Breast epithelium (tissue), 4 donors: ENCODE results near the gene CZIB. TPM values are rescaled to one million over a fixed set of nuclear protein-coding genes. Genes with fewer than 3 reads are reported as not detected.

Source experiments
- DNase-seq, 2 donors: peaks; one replicate each; pipeline ENCODE4 v3.0.0-alpha.2; 2019; ENCODE audit warnings: low spot score in 2 of 2
- H3K27ac ChIP-seq, 2 donors: fragments of 200-600 bp; sonication (generic) in 1 of 2; one replicate each; pipeline ENCODE4 v1.5.1; 2016 to 2019; ENCODE audit warnings: mild to moderate bottlenecking in 1 of 2
- H3K27me3 ChIP-seq, 2 donors: fragments of 200-600 bp; sonication (generic) in 1 of 2; one replicate each; pipeline versions ENCODE4 v1.5.1 to v1.6.0; 2017 to 2019; ENCODE audit warnings: control low read depth in 1 of 2, mild to moderate bottlenecking in 1 of 2
- H3K36me3 ChIP-seq: fragments of 200-600 bp; one replicate; pipeline ENCODE4 v1.5.1; 2019
- H3K4me1 ChIP-seq, 2 donors: fragments of 200-600 bp; sonication (generic); one replicate each; pipeline ENCODE4 v1.5.1; 2016 to 2019; ENCODE audit warnings: control low read depth in 1 of 2
- H3K4me3 ChIP-seq, 3 donors: fragments of 200-600 bp; sonication (generic); 1 replicate in 2 of 3; 2 replicates in 1 of 3; pipeline ENCODE4 v1.5.1; 2016 to 2019; ENCODE audit warnings: mild to moderate bottlenecking in 3 of 3, moderate library complexity in 2 of 3
- H3K9me3 ChIP-seq, 2 donors: fragments of 200-600 bp; sonication (generic) in 1 of 2; one replicate each; pipeline ENCODE4 v1.5.1; 2016 to 2019; ENCODE audit warnings: control low read depth in 1 of 2
- POLR2A ChIP-seq: fragments of 450-650 bp; IDR thresholded peaks from one replicate; pipeline ENCODE4 v1.6.1; 2016; ENCODE audit warnings: antibody characterized with exemption, mild to moderate bottlenecking, moderate library complexity
- POLR2AphosphoS5 ChIP-seq, 3 donors: sonication (generic); formaldehyde crosslinking; IDR thresholded peaks; one replicate each; pipeline ENCODE4 v1.6.1; 2017; ENCODE audit warnings: antibody characterized with exemption in 3 of 3
- intact Hi-C: fragments of 100-400 bp; cut with DNase I; formaldehyde crosslinking; loops from one replicate; pipeline ENCODE4 v1.15.1; 2023; ENCODE audit warnings: low total_unique reads
- total RNA-seq, 3 donors: library from RNA; depleted of rRNA; stranded (reverse); fragments of >200 nt; gene quantifications; one replicate each; pipeline ENCODE4 v1.1.0, GENCODE V29; 2016
- TF ChIP-seq, protein P1 (sequence below), 3 donors: fragments of 450-650 bp; IDR thresholded peaks; one replicate each; pipeline ENCODE4 v1.5.1; 2016 to 2017; ENCODE audit warnings: antibody characterized with exemption in 3 of 3, mild to moderate bottlenecking in 3 of 3, moderate library complexity in 3 of 3

CZIB gene
- total RNA-seq, 3 donors from 2014 or later, result 60.6 to 69.8 (median 61.3) TPM

DNA sequence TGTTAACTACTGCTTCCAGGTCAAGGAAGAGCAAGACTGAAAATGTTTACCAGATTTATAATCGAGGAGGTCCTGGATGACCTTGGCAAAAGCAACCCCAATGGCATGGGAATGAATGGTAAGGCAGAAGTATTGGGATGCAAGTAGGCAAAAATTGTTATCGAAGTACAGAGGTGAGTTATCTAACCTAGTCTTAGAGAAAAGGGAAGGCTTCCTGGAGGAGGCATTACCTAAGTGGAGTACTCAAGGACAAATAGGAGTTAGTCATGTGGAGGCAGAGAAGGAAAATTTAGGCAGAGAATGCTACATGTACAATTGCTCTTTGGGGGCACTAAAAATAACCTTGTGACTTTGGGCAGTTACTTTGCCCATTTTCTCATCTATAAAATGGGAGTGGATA lies 21.4 kb upstream of the CZIB start:
- no peak for TF ChIP-seq POLR2A
- no peak for TF ChIP-seq POLR2AphosphoS5 (IDR thresholded peaks at IDR 0.05)
- TF ChIP-seq, protein P1, sequence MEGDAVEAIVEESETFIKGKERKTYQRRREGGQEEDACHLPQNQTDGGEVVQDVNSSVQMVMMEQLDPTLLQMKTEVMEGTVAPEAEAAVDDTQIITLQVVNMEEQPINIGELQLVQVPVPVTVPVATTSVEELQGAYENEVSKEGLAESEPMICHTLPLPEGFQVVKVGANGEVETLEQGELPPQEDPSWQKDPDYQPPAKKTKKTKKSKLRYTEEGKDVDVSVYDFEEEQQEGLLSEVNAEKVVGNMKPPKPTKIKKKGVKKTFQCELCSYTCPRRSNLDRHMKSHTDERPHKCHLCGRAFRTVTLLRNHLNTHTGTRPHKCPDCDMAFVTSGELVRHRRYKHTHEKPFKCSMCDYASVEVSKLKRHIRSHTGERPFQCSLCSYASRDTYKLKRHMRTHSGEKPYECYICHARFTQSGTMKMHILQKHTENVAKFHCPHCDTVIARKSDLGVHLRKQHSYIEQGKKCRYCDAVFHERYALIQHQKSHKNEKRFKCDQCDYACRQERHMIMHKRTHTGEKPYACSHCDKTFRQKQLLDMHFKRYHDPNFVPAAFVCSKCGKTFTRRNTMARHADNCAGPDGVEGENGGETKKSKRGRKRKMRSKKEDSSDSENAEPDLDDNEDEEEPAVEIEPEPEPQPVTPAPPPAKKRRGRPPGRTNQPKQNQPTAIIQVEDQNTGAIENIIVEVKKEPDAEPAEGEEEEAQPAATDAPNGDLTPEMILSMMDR (IDR thresholded peaks at IDR 0.05), result no peak
- H3K27me3 ChIP-seq, result no peaks in the 10 kb centered on the region
- intact Hi-C loops, result no loop called here

DNA sequence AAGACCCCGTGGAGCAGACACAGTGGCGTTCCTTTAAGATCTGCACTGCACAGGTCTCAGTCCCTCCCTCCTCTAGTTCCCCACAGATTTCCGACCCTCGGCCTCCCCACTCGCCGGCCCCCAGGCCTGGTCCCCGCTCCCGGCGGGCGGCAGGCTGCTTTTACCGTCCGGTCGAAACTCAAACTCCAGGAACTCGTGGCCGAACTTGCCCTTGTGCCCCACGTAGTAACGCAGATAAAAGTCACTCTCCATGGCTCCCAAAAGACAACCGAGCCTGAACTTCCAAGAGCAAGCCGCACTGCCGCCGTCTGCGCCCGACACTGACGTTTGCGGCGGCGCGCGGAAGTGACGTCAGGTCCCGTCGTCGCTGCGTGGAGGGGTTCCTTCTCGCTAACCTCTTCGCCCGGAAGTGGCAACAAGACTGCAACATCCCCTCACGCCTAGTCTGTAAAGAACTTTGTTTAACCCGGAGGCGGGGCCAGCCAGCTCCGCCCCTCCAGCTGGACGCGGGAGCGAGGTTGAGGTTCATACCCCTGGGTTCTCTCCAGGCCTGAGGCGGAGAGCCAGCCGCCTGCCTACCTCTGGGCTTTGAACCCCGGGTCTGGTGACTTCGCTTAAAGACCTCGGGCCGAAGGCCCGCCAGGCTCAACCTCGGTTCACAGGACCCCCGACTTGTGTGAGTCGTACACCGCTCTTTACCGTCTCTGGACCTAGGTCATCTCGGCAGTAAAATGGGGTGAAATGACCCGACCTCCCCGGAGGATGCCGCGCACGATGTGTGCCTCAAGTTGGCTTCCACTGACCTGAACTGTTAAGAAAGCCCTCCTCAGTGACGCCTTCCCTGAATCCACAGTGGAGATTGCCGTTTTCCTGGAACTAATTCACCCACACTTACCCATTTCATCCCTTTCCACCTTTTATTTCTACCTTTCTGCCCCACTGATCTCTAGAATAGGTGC lies 18.0 kb upstream of the CZIB start, which contains the start of gene MAGOH:
Gene MAGOH (minus strand): TSS at position 322 of the 959 bp plus-strand sequence. CDS start 70 bp downstream, at position 252.
- peak within 1 kb of the TSS; percentile 89 to 93 for H3K27ac ChIP-seq
- no peaks in the 10 kb centered on the region for H3K9me3 ChIP-seq
- TF ChIP-seq, protein P1 (IDR thresholded peaks at IDR 0.05), result no peak
- TF ChIP-seq POLR2AphosphoS5 (IDR thresholded peaks at IDR 0.05), result peak; percentile 94 to 99 (median 96)
- TF ChIP-seq POLR2A, result peak; percentile 66
- H3K27me3 ChIP-seq, result no peaks in the 10 kb centered on the region
- H3K36me3 ChIP-seq, result peaks cover 9% of the 10 kb centered on the region
- intact Hi-C loops, result no loop called here
- DNase-seq, result peak; percentile 90 to 91
- H3K4me1 ChIP-seq, result no peaks in the 10 kb centered on the region
- H3K4me3 ChIP-seq, result peak within 1 kb of the TSS; percentile 92 to 99 (median 98)

More for the DNA sequence above, 21.4 kb upstream of the CZIB start:
- no peak for DNase-seq
- H3K4me3 ChIP-seq, result no peak overlapping the region
- no peaks in the 10 kb centered on the region for H3K9me3 ChIP-seq
- H3K4me1 ChIP-seq, result no peaks in the 10 kb centered on the region
- H3K36me3 ChIP-seq, result no peaks in the 10 kb centered on the region
- H3K27ac ChIP-seq, result no peak overlapping the region

GRCh38 chr1:53237638-53238037 lies 17.2 kb upstream of the CZIB start:
- TF ChIP-seq, protein P1 (IDR thresholded peaks at IDR 0.05), result no peak
- TF ChIP-seq POLR2A, result no peak
- Histone ChIP-seq H3K4me3 (peak overlapping the region; percentile 92 to 99 (median 98)), H3K4me1 (no peaks in the 10 kb centered on the region), H3K9me3 (no peaks in the 10 kb centered on the region), H3K27me3 (no peaks in the 10 kb centered on the region), H3K36me3 (peaks cover 9% of the 10 kb centered on the region), H3K27ac (peak overlapping the region; percentile 89 to 93)
- intact Hi-C loops, result no loop called here
- DNase-seq, result no peak

- H3K36me3 ChIP-seq, result no peaks in the 10 kb centered on the region
- TF ChIP-seq, protein P1 (IDR thresholded peaks at IDR 0.05), result no peak
- H3K27ac ChIP-seq, result peak overlapping the region; percentile 93 to 98
- H3K9me3 ChIP-seq, result no peaks in the 10 kb centered on the region
- DNase-seq, result no peak
- peaks cover 0 to 8% of the 10 kb centered on the region in 2 donors for H3K4me1 ChIP-seq
- H3K4me3 ChIP-seq, result peak overlapping the region; percentile 78 to 87 (median 84)
- no peaks in the 10 kb centered on the region for H3K27me3 ChIP-seq
- intact Hi-C loops, result no loop called here
These were observed 490 bp upstream of the CZIB start for GRCh38 chr1:53220962-53221286.

GRCh38 chr1:53219711-53220110 lies 723 bp downstream of the CZIB start:
- peak overlapping the region; percentile 78 to 87 (median 84) for H3K4me3 ChIP-seq
- H3K27me3 ChIP-seq, result no peaks in the 10 kb centered on the region
- intact Hi-C loops, result no loop called here
- peaks cover 0 to 8% of the 10 kb centered on the region in 2 donors for H3K4me1 ChIP-seq
- no peak for DNase-seq
- peak overlapping the region; percentile 93 to 98 for H3K27ac ChIP-seq
- H3K36me3 ChIP-seq, result no peaks in the 10 kb centered on the region
- H3K9me3 ChIP-seq, result no peaks in the 10 kb centered on the region
- TF ChIP-seq, protein P1 (IDR thresholded peaks at IDR 0.05), result no peak
- no peak for TF ChIP-seq POLR2A
- TF ChIP-seq POLR2AphosphoS5 (IDR thresholded peaks at IDR 0.05), result no peak
